Nephron (organoid): Measurements from ENCODE around the gene ST6GALNAC3.

Experiments used
- H3K27ac Mint-ChIP-seq, 3 experiments: 2 replicates each; pipeline ENCODE4 v1.8.0; 2020; ENCODE audit warnings: mixed read lengths in 3 of 3, mild to moderate bottlenecking in 2 of 3, moderate library complexity in 1 of 3
- H3K27me3 Mint-ChIP-seq: 2 replicates; pipeline ENCODE4 v1.8.0; 2021; ENCODE audit warnings: low read depth, mild to moderate bottlenecking, moderate library complexity, mixed read lengths
- H3K36me3 Mint-ChIP-seq: 2 replicates; pipeline ENCODE4 v1.8.0; 2020; ENCODE audit warnings: low read depth, mixed read lengths
- H3K4me1 Mint-ChIP-seq: 2 replicates; pipeline ENCODE4 v1.8.0; 2020; ENCODE audit warnings: mixed read lengths
- H3K4me3 Mint-ChIP-seq, 3 experiments: 2 replicates each; pipeline ENCODE4 v1.8.0; 2020; ENCODE audit warnings: mild to moderate bottlenecking in 3 of 3, mixed read lengths in 3 of 3, moderate library complexity in 2 of 3
- H3K9me3 Mint-ChIP-seq: 2 replicates; pipeline ENCODE4 v1.8.0; 2020; ENCODE audit warnings: mixed read lengths
- TF ChIP-seq, protein P1 (sequence below), 3 experiments: fragments of 200-600 bp; sonication (generic); IDR thresholded peaks; one replicate each; pipeline ENCODE4 v1.5.0; 2021; ENCODE audit warnings: antibody characterized with exemption in 3 of 3; ENCODE audit not compliant: unreplicated experiment in 3 of 3

Gene ST6GALNAC3

GRCh38 chr1:76577525-76578185, 503.1 kb downstream of the ST6GALNAC3 start:
- H3K4me1 Mint-ChIP-seq = peaks cover 16% of the 10 kb centered on the region
- TF ChIP-seq, protein P1, sequence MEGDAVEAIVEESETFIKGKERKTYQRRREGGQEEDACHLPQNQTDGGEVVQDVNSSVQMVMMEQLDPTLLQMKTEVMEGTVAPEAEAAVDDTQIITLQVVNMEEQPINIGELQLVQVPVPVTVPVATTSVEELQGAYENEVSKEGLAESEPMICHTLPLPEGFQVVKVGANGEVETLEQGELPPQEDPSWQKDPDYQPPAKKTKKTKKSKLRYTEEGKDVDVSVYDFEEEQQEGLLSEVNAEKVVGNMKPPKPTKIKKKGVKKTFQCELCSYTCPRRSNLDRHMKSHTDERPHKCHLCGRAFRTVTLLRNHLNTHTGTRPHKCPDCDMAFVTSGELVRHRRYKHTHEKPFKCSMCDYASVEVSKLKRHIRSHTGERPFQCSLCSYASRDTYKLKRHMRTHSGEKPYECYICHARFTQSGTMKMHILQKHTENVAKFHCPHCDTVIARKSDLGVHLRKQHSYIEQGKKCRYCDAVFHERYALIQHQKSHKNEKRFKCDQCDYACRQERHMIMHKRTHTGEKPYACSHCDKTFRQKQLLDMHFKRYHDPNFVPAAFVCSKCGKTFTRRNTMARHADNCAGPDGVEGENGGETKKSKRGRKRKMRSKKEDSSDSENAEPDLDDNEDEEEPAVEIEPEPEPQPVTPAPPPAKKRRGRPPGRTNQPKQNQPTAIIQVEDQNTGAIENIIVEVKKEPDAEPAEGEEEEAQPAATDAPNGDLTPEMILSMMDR (IDR thresholded peaks at IDR 0.05; ENCODE audit: unreplicated experiment in 3 of 3) = no peak
- H3K27me3 Mint-ChIP-seq = no peaks in the 10 kb centered on the region
- H3K27ac Mint-ChIP-seq = no peak overlapping the region
- H3K36me3 Mint-ChIP-seq = no peaks in the 10 kb centered on the region
- no peak overlapping the region for H3K4me3 Mint-ChIP-seq
- no peaks in the 10 kb centered on the region for H3K9me3 Mint-ChIP-seq

DNA sequence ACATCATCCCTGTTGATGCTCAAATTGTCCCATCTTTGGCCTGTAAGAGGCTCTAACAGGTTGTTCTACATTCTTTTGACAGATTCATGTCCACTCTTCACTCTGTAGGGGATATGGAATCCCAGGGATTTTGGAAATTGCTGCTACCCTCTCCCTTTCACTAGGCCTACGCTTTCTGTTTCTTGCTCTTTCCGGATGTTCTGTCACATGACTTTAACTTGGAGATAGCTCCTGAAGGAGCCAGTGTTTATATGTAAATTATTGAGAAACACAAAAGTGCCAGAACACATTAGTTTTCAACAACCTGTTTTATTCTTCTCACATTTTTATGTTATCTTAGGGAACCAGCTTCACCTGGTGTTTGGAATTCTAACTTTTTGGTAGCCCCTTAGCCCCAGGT, 505.7 kb downstream of the ST6GALNAC3 start:
- Mint-ChIP-seq H3K4me3 (no peak overlapping the region), H3K27ac (no peak overlapping the region), H3K4me1 (peaks cover 26% of the 10 kb centered on the region), H3K9me3 (no peaks in the 10 kb centered on the region), H3K27me3 (no peaks in the 10 kb centered on the region), H3K36me3 (no peaks in the 10 kb centered on the region)
- TF ChIP-seq, protein P1 (IDR thresholded peaks at IDR 0.05; ENCODE audit: unreplicated experiment in 3 of 3) = no peak

DNA sequence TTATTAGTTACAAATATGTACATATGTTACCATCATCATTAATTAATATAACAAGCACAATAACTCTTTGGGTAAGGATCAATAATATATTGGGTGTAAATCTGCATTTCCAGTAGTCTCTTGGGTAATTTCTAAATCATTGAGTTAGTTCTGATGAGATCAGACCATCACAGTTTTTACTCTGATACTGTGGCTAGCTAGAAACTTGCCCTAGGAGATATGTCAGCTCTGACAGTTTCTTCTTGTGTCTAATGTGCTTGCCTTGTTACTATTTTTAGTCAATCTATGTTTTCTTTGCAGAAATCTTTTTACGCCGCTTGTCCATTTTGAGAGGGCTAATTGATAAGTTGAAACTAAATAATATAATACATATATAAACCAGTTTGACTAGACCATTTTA, 507.2 kb downstream of the ST6GALNAC3 start:
- TF ChIP-seq, protein P1 (IDR thresholded peaks at IDR 0.05; ENCODE audit: unreplicated experiment in 3 of 3) = no peak
- Mint-ChIP-seq H3K4me1 (peaks cover 36% of the 10 kb centered on the region), H3K27ac (no peak overlapping the region), H3K27me3 (no peaks in the 10 kb centered on the region), H3K9me3 (no peaks in the 10 kb centered on the region), H3K4me3 (no peak overlapping the region), H3K36me3 (no peaks in the 10 kb centered on the region)

DNA sequence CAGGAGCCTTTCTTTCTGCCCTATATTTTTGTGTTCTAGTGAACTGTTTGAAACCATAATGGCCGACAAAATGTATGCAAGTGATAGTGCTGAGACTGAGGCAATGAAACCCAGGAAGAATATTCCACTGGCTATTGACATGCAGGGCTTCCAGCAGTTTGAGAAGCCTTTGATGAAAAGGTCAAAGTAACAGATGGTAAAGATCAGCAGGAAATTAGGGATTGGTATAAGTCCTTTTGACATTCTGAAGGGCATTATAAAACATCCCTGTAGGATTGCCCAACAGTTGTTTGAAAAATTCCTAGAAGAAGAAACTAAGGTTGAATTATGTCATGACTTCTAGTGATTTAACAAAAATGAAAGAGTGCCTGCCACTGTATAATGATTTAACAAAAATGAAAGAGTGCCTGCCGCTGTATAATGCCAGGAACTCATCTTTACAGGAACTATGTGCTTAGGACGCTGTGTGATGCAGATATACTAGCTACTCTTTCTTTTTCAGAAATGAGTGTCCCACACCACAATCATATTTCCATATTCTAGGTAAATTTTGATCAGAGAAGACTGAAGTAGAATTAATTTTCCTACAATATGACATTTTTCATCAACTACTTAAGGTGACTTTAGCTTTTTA, 508.8 kb downstream of the ST6GALNAC3 start:
- H3K4me1 Mint-ChIP-seq = peaks cover 31% of the 10 kb centered on the region
- H3K9me3 Mint-ChIP-seq = no peaks in the 10 kb centered on the region
- H3K27me3 Mint-ChIP-seq = no peaks in the 10 kb centered on the region
- H3K27ac Mint-ChIP-seq = no peak overlapping the region
- H3K4me3 Mint-ChIP-seq = no peak overlapping the region
- H3K36me3 Mint-ChIP-seq = no peaks in the 10 kb centered on the region
- TF ChIP-seq, protein P1 (IDR thresholded peaks at IDR 0.05; ENCODE audit: unreplicated experiment in 3 of 3) = no peak

DNA sequence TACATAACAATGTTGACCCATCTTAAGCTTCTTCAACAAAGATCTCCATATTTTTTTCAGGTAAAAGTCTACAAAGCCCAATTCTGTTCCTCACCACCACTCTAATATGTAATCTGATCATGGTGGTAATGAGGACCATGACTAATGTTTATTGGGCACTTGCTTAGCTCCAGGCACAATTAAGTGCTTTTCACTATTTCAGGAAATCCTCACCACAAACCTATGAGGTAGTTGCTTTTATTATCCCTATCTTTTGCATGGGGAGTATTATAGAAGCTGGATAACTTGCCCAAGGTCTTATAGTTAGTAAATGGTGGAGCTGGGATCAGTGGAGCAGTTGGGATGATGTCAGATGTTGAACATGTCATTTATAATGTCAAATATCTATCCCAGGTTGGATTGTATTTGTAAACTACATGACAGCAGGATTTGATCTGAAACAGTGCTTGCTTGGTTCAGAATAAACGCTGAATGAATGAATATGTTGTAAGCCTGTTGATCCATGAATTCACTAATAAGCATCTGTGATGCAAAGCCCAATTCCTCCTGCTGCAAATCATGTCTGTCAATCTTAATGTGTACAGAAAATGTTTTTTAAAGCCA, 509.4 kb downstream of the ST6GALNAC3 start:
- no peak overlapping the region for H3K27ac Mint-ChIP-seq
- TF ChIP-seq, protein P1 (IDR thresholded peaks at IDR 0.05; ENCODE audit: unreplicated experiment in 3 of 3) = no peak
- H3K4me3 Mint-ChIP-seq = no peak overlapping the region
- H3K27me3 Mint-ChIP-seq = no peaks in the 10 kb centered on the region
- H3K4me1 Mint-ChIP-seq = peaks cover 35% of the 10 kb centered on the region
- no peaks in the 10 kb centered on the region for H3K36me3 Mint-ChIP-seq
- H3K9me3 Mint-ChIP-seq = no peaks in the 10 kb centered on the region
